Astrocyte (in vitro differentiated cells and primary cell): Measurements from ENCODE around the gene GEN1. TPM values are rescaled to one million over a fixed set of nuclear protein-coding genes. Genes with fewer than 3 reads are reported as not detected.

Experiments used
- DNase-seq: peaks from one replicate; pipeline ENCODE4 v3.0.0-alpha.2; 2010; ENCODE audit warnings: low read depth
- FAIRE-seq: peaks from 2 replicates; lab custom pipeline; 2011; peaks lifted over from hg19 to GRCh38; lab: Jason Lieb, UNC
- H2AFZ ChIP-seq: 2 replicates; pipeline ENCODE4 v1.6.0; 2012; ENCODE audit warnings: low read depth, low read length, inconsistent platforms
- H3K27ac ChIP-seq: 2 replicates; pipeline ENCODE4 v1.5.1; 2011; ENCODE audit warnings: low read depth, low read length, inconsistent platforms
- H3K27me3 ChIP-seq: 2 replicates; pipeline ENCODE4 v1.6.0; 2011; ENCODE audit warnings: low read length, inconsistent platforms; ENCODE audit not compliant: insufficient read depth
- H3K36me3 ChIP-seq: 2 replicates; pipeline ENCODE4 v1.5.1; 2011; ENCODE audit warnings: low read length, inconsistent platforms; ENCODE audit not compliant: insufficient read depth
- H3K4me1 ChIP-seq: 2 replicates; pipeline ENCODE4 v1.5.1; 2011; ENCODE audit warnings: low read length, inconsistent platforms; ENCODE audit not compliant: insufficient read depth
- H3K4me2 ChIP-seq: 2 replicates; pipeline ENCODE4 v1.6.0; 2012; ENCODE audit warnings: low read length, inconsistent platforms
- H3K4me3 ChIP-seq: 2 replicates; pipeline ENCODE4 v1.5.1; 2011; ENCODE audit warnings: low read depth, mild to moderate bottlenecking, low read length, inconsistent platforms; ENCODE audit not compliant: insufficient read depth
- H3K79me2 ChIP-seq: 2 replicates; pipeline ENCODE4 v1.6.0; 2012; ENCODE audit warnings: mild to moderate bottlenecking, low read length, inconsistent platforms; ENCODE audit not compliant: insufficient read depth
- H3K9ac ChIP-seq: 2 replicates; pipeline ENCODE4 v1.6.0; 2012; ENCODE audit warnings: mild to moderate bottlenecking, low read length, inconsistent platforms
- H3K9me3 ChIP-seq: 2 replicates; pipeline ENCODE4 v1.5.1; 2012; ENCODE audit warnings: low read depth, mild to moderate bottlenecking, low read length, inconsistent platforms; ENCODE audit not compliant: insufficient read depth
- H4K20me1 ChIP-seq: 2 replicates; pipeline ENCODE4 v1.6.0; 2012; ENCODE audit warnings: low read length, inconsistent platforms; ENCODE audit not compliant: insufficient read depth
- H3K27ac Mint-ChIP-seq: one replicate; pipeline ENCODE4 v1.8.0; 2021; ENCODE audit warnings: mild to moderate bottlenecking, mixed read lengths; ENCODE audit not compliant: unreplicated experiment
- H3K27me3 Mint-ChIP-seq: one replicate; pipeline ENCODE4 v1.8.0; 2021; ENCODE audit warnings: low read depth, mixed read lengths; ENCODE audit not compliant: unreplicated experiment
- H3K36me3 Mint-ChIP-seq: one replicate; pipeline ENCODE4 v1.8.0; 2021; ENCODE audit warnings: low read depth, mixed read lengths; ENCODE audit not compliant: unreplicated experiment
- H3K4me1 Mint-ChIP-seq: one replicate; pipeline ENCODE4 v1.8.0; 2021; ENCODE audit warnings: low read depth, mixed read lengths; ENCODE audit not compliant: unreplicated experiment
- H3K4me3 Mint-ChIP-seq: one replicate; pipeline ENCODE4 v1.8.0; 2021; ENCODE audit warnings: mild to moderate bottlenecking, moderate library complexity, mixed read lengths; ENCODE audit not compliant: unreplicated experiment
- H3K9me3 Mint-ChIP-seq: one replicate; pipeline ENCODE4 v1.8.0; 2021; ENCODE audit warnings: mild to moderate bottlenecking, mixed read lengths; ENCODE audit not compliant: unreplicated experiment
- CTCF ChIP-seq: IDR thresholded peaks from 2 replicates; pipeline ENCODE4 v1.5.1; 2011; ENCODE audit warnings: low read depth, mild to moderate bottlenecking, inconsistent platforms, low read length, moderate library complexity; ENCODE audit not compliant: insufficient read depth
- EZH2 ChIP-seq: IDR thresholded peaks from 2 replicates; pipeline ENCODE4 v1.6.1; 2012; ENCODE audit warnings: mild to moderate bottlenecking, low read length, inconsistent platforms; ENCODE audit not compliant: insufficient read depth
- total RNA-seq: library from RNA; stranded (reverse); gene quantifications from 2 replicates; pipeline ENCODE4 v1.2.1, GENCODE V29; 2021

GEN1 gene
- total RNA-seq, 1 donor from 2014 or later, result 9.1 TPM

GRCh38 chr2:17791121-17791816 is 37.3 kb downstream of the GEN1 start:
- Histone ChIP-seq H4K20me1 (no peaks in the 10 kb centered on the region), H3K79me2 (no peaks in the 10 kb centered on the region), H3K27me3 (no peaks in the 10 kb centered on the region), H3K27ac (no peak overlapping the region), H3K4me1 (no peaks in the 10 kb centered on the region), H3K4me3 (no peak overlapping the region), H3K4me2 (no peak overlapping the region), H2AFZ (no peak overlapping the region), H3K36me3 (no peaks in the 10 kb centered on the region), H3K9ac (no peak overlapping the region), H3K9me3 (no peaks in the 10 kb centered on the region)
- Mint-ChIP-seq H3K4me3 (no peak overlapping the region), H3K27ac (peak overlapping the region; percentile 23), H3K9me3 (no peaks in the 10 kb centered on the region), H3K27me3 (no peaks in the 10 kb centered on the region), H3K36me3 (no peaks in the 10 kb centered on the region), H3K4me1 (peaks cover 30% of the 10 kb centered on the region)
- TF ChIP-seq CTCF (no peak), EZH2 (no peak)
- no peak for FAIRE-seq
- DNase-seq, result peak; percentile 80

- Mint-ChIP-seq H3K36me3 (no peaks in the 10 kb centered on the region), H3K27me3 (no peaks in the 10 kb centered on the region), H3K4me3 (no peak overlapping the region), H3K9me3 (no peaks in the 10 kb centered on the region), H3K4me1 (peaks cover 30% of the 10 kb centered on the region), H3K27ac (no peak overlapping the region)
- no peak overlapping the region for H2AFZ ChIP-seq
- no peaks in the 10 kb centered on the region for H3K9me3 ChIP-seq
- no peaks in the 10 kb centered on the region for H4K20me1 ChIP-seq
- no peak for TF ChIP-seq EZH2
- no peak for TF ChIP-seq CTCF
- no peaks in the 10 kb centered on the region for H3K36me3 ChIP-seq
- no peaks in the 10 kb centered on the region for H3K79me2 ChIP-seq
- H3K4me2 ChIP-seq, result no peak overlapping the region
- no peak overlapping the region for H3K4me3 ChIP-seq
- H3K9ac ChIP-seq, result no peak overlapping the region
- no peak overlapping the region for H3K27ac ChIP-seq
- no peak for DNase-seq
- no peaks in the 10 kb centered on the region for H3K4me1 ChIP-seq
- H3K27me3 ChIP-seq, result no peaks in the 10 kb centered on the region
- FAIRE-seq, result no peak
Measured at GRCh38 chr2:17791817-17792130, 37.8 kb downstream of the GEN1 start.

- no peak overlapping the region for H3K4me3 Mint-ChIP-seq
- H3K4me1 ChIP-seq, result no peaks in the 10 kb centered on the region
- H3K79me2 ChIP-seq, result no peaks in the 10 kb centered on the region
- no peaks in the 10 kb centered on the region for H3K27me3 ChIP-seq
- H3K27ac Mint-ChIP-seq, result no peak overlapping the region
- H3K36me3 Mint-ChIP-seq, result no peaks in the 10 kb centered on the region
- H3K4me2 ChIP-seq, result no peak overlapping the region
- no peak overlapping the region for H2AFZ ChIP-seq
- FAIRE-seq (no peak), DNase-seq (peak; percentile 18)
- H3K27ac ChIP-seq, result no peak overlapping the region
- H3K36me3 ChIP-seq, result no peaks in the 10 kb centered on the region
- peaks cover 30% of the 10 kb centered on the region for H3K4me1 Mint-ChIP-seq
- H3K9ac ChIP-seq, result no peak overlapping the region
- no peaks in the 10 kb centered on the region for H4K20me1 ChIP-seq
- no peaks in the 10 kb centered on the region for H3K27me3 Mint-ChIP-seq
- H3K9me3 ChIP-seq, result no peaks in the 10 kb centered on the region
- no peak overlapping the region for H3K4me3 ChIP-seq
- TF ChIP-seq CTCF (no peak), EZH2 (no peak)
- no peaks in the 10 kb centered on the region for H3K9me3 Mint-ChIP-seq
Measured at GRCh38 chr2:17792515-17792914, 38.6 kb downstream of the GEN1 start.
